GM23338 (cell line): ENCODE results near the gene FTCDNL1. TPM values are rescaled to one million over a fixed set of nuclear protein-coding genes. Genes with fewer than 3 reads are reported as not detected.

Experiments
- ATAC-seq: fragments of 200-7000 bp; cut with Tn5 transposase; 3 replicates; pipeline ENCODE4 v1.9.1; 2020
- DNase-seq: peaks from one replicate; pipeline ENCODE4 v3.0.0-alpha.2; 2015; ENCODE audit warnings: low spot score
- H2AFZ ChIP-seq: fragments of 200-600 bp; sonication (generic); 2 replicates; pipeline ENCODE4 v1.8.0; 2016; ENCODE audit warnings: antibody characterized with exemption, mild to moderate bottlenecking, moderate library complexity
- H3F3A ChIP-seq: fragments of 200-600 bp; sonication (generic); replicated peaks from 2 replicates; pipeline ENCODE4 v1.8.0; 2017; ENCODE audit warnings: antibody characterized with exemption, mixed run types, low read depth
- H3K27ac ChIP-seq: fragments of 200-600 bp; sonication (generic); 2 replicates; pipeline ENCODE4 v1.6.1; 2016; ENCODE audit warnings: low read depth
- H3K27me3 ChIP-seq: fragments of 200-600 bp; sonication (generic); 2 replicates; pipeline ENCODE4 v1.8.0; 2016; ENCODE audit warnings: mild to moderate bottlenecking, mixed run types, moderate library complexity; ENCODE audit not compliant: insufficient read depth
- H3K36me3 ChIP-seq: fragments of 200-600 bp; sonication (generic); 2 replicates; pipeline ENCODE4 v1.8.0; 2016; ENCODE audit warnings: mild to moderate bottlenecking; ENCODE audit not compliant: insufficient read depth
- H3K4me1 ChIP-seq: fragments of 200-600 bp; sonication (generic); 2 replicates; pipeline ENCODE4 v1.8.0; 2016; ENCODE audit warnings: mild to moderate bottlenecking, moderate library complexity; ENCODE audit not compliant: insufficient read depth
- H3K4me2 ChIP-seq: fragments of 200-600 bp; sonication (generic); 2 replicates; pipeline ENCODE4 v1.7.1; 2017; ENCODE audit warnings: mixed run types
- H3K4me3 ChIP-seq: fragments of 200-600 bp; sonication (generic); 2 replicates; pipeline ENCODE4 v1.6.1; 2016; ENCODE audit warnings: mixed run types
- H3K79me2 ChIP-seq: fragments of 200-600 bp; sonication (generic); replicated peaks from 2 replicates; pipeline ENCODE4 v1.8.0; 2017; ENCODE audit warnings: mild to moderate bottlenecking; ENCODE audit not compliant: insufficient read depth
- H3K9me2 ChIP-seq: fragments of 200-600 bp; sonication (generic); 2 replicates; pipeline ENCODE4 v1.8.0; 2017; ENCODE audit not compliant: insufficient read depth
- H4K20me1 ChIP-seq: fragments of 200-600 bp; sonication (generic); replicated peaks from 2 replicates; pipeline ENCODE4 v1.8.0; 2017; ENCODE audit warnings: mild to moderate bottlenecking; ENCODE audit not compliant: insufficient read depth
- H3K27ac Mint-ChIP-seq: 2 replicates; pipeline ENCODE4 v1.8.0; 2020; ENCODE audit warnings: inconsistent platforms, mild to moderate bottlenecking, moderate library complexity, mixed read lengths
- H3K27me3 Mint-ChIP-seq: 3 replicates; pipeline ENCODE4 v1.8.0; 2022; ENCODE audit warnings: low read depth, mild to moderate bottlenecking, moderate library complexity, mixed read lengths, inconsistent platforms; ENCODE audit not compliant: insufficient read depth, poor library complexity
- H3K36me3 Mint-ChIP-seq: 3 replicates; pipeline ENCODE4 v1.8.0; 2021; ENCODE audit warnings: low read depth, mild to moderate bottlenecking, inconsistent platforms, moderate library complexity, mixed read lengths
- H3K4me1 Mint-ChIP-seq: 3 replicates; pipeline ENCODE4 v1.8.0; 2020; ENCODE audit warnings: mild to moderate bottlenecking, inconsistent platforms, mixed read lengths
- H3K4me3 Mint-ChIP-seq: 3 replicates; pipeline ENCODE4 v1.8.0; 2021; ENCODE audit warnings: moderate library complexity, mild to moderate bottlenecking, inconsistent platforms, mixed read lengths
- H3K9me3 Mint-ChIP-seq: 3 replicates; pipeline ENCODE4 v1.8.0; 2020; ENCODE audit warnings: moderate library complexity, mild to moderate bottlenecking, inconsistent platforms, mixed read lengths
- CREB1 ChIP-seq: fragments of 250-450 bp; sonication (Bioruptor Pico); IDR thresholded peaks from 2 replicates; pipeline ENCODE4 v1.5.0; 2020; ENCODE audit warnings: low read depth, mild to moderate bottlenecking, moderate library complexity
- EZH2 ChIP-seq: fragments of 200-600 bp; sonication (generic); IDR thresholded peaks from one replicate; pipeline ENCODE4 v1.8.0; 2017; ENCODE audit warnings: antibody characterized with exemption, mild to moderate bottlenecking, low read depth; ENCODE audit not compliant: unreplicated experiment
- EZH2phosphoT487 ChIP-seq: fragments of 200-600 bp; sonication (generic); IDR thresholded peaks from one replicate; pipeline ENCODE4 v1.8.1; 2018; ENCODE audit warnings: antibody characterized with exemption; ENCODE audit not compliant: unreplicated experiment
- JUNB ChIP-seq: IDR thresholded peaks from one replicate; pipeline ENCODE4 v1.6.1; 2016; ENCODE audit warnings: antibody characterized with exemption; ENCODE audit not compliant: unreplicated experiment
- NANOG ChIP-seq: IDR thresholded peaks from 2 replicates; pipeline ENCODE4 v1.6.1; 2016; ENCODE audit warnings: antibody characterized with exemption, borderline replicate concordance
- POLR2AphosphoS5 ChIP-seq: IDR thresholded peaks from 2 replicates; pipeline ENCODE4 v1.6.1; 2016; ENCODE audit warnings: antibody characterized with exemption, low read depth
- STAT1 ChIP-seq: IDR thresholded peaks from one replicate; pipeline ENCODE4 v1.6.1; 2016; ENCODE audit warnings: antibody characterized with exemption; ENCODE audit not compliant: unreplicated experiment
- ZNF114 ChIP-seq: fragments of 250-450 bp; sonication (Bioruptor Pico); IDR thresholded peaks from 2 replicates; pipeline ENCODE4 v1.5.0; 2020; ENCODE audit warnings: mild to moderate bottlenecking, moderate library complexity
- ZNF331 ChIP-seq: fragments of 250-450 bp; sonication (Bioruptor Pico); IDR thresholded peaks from 2 replicates; pipeline ENCODE4 v1.5.0; 2020; ENCODE audit warnings: low read depth, mild to moderate bottlenecking, moderate library complexity
- polyA plus RNA-seq: library from polyadenylated mRNA; unstranded; fragments of >200 nt; fragmentation: Nextera tagmentation; extraction: Ambion mirVana; gene quantifications from 2 replicates; pipeline ENCODE4 v1.2.1, GENCODE V29; 2016
- total RNA-seq: library from RNA; depleted of rRNA; stranded (reverse); fragments of >200 nt; shearing (Covaris generic); gene quantifications from 2 replicates; pipeline ENCODE4 v1.2.3, GENCODE V29; 2014
- TF ChIP-seq, protein P1 (sequence below): IDR thresholded peaks from 2 replicates; pipeline ENCODE4 v1.6.1; 2016; ENCODE audit warnings: antibody characterized with exemption
- TF ChIP-seq, protein P2 (sequence below), 2 experiments: fragments of 200-600 bp in 1 of 2; sonication (generic) in 1 of 2; conservative IDR thresholded peaks; 2 replicates each; pipeline versions ENCODE4 v1.5.1 to v1.6.1; 2016 to 2017; ENCODE audit warnings: antibody characterized with exemption in 2 of 2, low read depth in 2 of 2, mild to moderate bottlenecking in 2 of 2, moderate library complexity in 1 of 2
- TF ChIP-seq, protein P3 (sequence below): IDR thresholded peaks from one replicate; pipeline ENCODE4 v1.6.1; 2018; ENCODE audit warnings: antibody characterized with exemption; ENCODE audit not compliant: unreplicated experiment

Gene FTCDNL1
- total and polyA plus RNA-seq, 2 experiments from 2014 or later = 1.7 to 2.0 TPM

DNA sequence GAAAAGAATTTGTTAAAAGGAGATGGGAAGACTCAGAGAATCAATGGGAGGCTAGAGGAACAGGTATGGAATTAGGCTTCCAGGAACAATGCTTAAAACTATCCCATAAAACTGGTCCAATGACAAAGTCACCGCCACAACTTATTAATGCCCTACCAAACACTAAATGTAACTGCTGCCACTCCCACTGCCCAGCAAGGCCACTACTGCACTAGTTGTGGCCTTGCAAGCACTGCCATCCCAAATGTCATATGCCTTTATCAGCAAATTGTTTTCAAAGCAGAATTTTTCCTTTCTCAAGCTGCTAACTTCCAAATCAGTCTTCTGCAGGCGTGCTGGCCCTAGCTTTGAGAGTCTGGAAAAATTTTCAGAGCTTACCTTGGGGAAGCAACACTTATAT, 45.6 kb upstream of the FTCDNL1 start (continued):
- TF ChIP-seq STAT1 (no peak), EZH2phosphoT487 (no peak), JUNB (no peak), EZH2 (no peak), ZNF114 (CRISPR knock-in tag) (no peak), POLR2AphosphoS5 (no peak)
- TF ChIP-seq, protein P1, sequence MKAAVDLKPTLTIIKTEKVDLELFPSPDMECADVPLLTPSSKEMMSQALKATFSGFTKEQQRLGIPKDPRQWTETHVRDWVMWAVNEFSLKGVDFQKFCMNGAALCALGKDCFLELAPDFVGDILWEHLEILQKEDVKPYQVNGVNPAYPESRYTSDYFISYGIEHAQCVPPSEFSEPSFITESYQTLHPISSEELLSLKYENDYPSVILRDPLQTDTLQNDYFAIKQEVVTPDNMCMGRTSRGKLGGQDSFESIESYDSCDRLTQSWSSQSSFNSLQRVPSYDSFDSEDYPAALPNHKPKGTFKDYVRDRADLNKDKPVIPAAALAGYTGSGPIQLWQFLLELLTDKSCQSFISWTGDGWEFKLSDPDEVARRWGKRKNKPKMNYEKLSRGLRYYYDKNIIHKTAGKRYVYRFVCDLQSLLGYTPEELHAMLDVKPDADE = no peak
- TF ChIP-seq, protein P2, sequence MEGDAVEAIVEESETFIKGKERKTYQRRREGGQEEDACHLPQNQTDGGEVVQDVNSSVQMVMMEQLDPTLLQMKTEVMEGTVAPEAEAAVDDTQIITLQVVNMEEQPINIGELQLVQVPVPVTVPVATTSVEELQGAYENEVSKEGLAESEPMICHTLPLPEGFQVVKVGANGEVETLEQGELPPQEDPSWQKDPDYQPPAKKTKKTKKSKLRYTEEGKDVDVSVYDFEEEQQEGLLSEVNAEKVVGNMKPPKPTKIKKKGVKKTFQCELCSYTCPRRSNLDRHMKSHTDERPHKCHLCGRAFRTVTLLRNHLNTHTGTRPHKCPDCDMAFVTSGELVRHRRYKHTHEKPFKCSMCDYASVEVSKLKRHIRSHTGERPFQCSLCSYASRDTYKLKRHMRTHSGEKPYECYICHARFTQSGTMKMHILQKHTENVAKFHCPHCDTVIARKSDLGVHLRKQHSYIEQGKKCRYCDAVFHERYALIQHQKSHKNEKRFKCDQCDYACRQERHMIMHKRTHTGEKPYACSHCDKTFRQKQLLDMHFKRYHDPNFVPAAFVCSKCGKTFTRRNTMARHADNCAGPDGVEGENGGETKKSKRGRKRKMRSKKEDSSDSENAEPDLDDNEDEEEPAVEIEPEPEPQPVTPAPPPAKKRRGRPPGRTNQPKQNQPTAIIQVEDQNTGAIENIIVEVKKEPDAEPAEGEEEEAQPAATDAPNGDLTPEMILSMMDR (conservative IDR thresholded peaks at IDR 0.05; ENCODE audit: low read depth in 2 of 2) = no peak

DNA sequence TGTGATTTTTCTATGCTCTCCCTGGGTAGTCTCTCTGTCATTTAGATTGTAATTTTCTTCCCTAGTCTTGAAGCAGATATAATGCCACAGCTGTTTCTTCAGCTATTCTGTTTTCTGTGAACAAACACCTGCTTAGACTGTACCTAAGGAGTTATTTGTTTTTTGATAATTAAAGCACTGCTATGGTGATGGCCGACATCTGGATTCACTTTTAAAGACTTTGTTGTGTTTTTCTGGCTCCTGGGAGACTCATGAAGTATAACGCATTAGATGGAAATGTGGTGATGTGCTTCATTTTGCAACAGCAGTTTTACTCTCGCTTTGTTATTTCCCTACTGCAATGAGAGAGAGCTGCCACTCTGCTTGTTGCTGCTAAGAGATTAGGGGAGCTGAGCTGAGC, 44.4 kb upstream of the FTCDNL1 start:
- Histone ChIP-seq H3K27me3 (no peaks in the 10 kb centered on the region), H3K36me3 (no peaks in the 10 kb centered on the region), H3K9me2 (no peaks in the 10 kb centered on the region), H3K4me3 (no peak overlapping the region), H3K4me2 (no peak overlapping the region), H3K79me2 (no peaks in the 10 kb centered on the region), H3K27ac (no peak overlapping the region), H3F3A (no peaks in the 10 kb centered on the region), H2AFZ (no peak overlapping the region; the same call in 1 of the 2 replicates), H4K20me1 (no peaks in the 10 kb centered on the region), H3K4me1 (no peaks in the 10 kb centered on the region)
- H3K4me1 Mint-ChIP-seq = no peaks in the 10 kb centered on the region
- H3K27me3 Mint-ChIP-seq = peaks cover 3% of the 10 kb centered on the region
- no peak for ATAC-seq
- DNase-seq = no peak
- H3K4me3 Mint-ChIP-seq = no peak overlapping the region
- H3K9me3 Mint-ChIP-seq = no peaks in the 10 kb centered on the region; the same call in 2 of the 3 replicates
- no peaks in the 10 kb centered on the region for H3K36me3 Mint-ChIP-seq
- H3K27ac Mint-ChIP-seq = no peak overlapping the region
- no peak for TF ChIP-seq STAT1
- TF ChIP-seq POLR2AphosphoS5 = no peak
- TF ChIP-seq EZH2 = no peak
- no peak for TF ChIP-seq JUNB
- TF ChIP-seq, protein P2 (conservative IDR thresholded peaks at IDR 0.05; ENCODE audit: low read depth in 2 of 2) = no peak
- TF ChIP-seq ZNF331 (CRISPR knock-in tag) = no peak
- TF ChIP-seq CREB1 = no peak
- TF ChIP-seq ZNF114 (CRISPR knock-in tag) = no peak
- TF ChIP-seq, protein P3, sequence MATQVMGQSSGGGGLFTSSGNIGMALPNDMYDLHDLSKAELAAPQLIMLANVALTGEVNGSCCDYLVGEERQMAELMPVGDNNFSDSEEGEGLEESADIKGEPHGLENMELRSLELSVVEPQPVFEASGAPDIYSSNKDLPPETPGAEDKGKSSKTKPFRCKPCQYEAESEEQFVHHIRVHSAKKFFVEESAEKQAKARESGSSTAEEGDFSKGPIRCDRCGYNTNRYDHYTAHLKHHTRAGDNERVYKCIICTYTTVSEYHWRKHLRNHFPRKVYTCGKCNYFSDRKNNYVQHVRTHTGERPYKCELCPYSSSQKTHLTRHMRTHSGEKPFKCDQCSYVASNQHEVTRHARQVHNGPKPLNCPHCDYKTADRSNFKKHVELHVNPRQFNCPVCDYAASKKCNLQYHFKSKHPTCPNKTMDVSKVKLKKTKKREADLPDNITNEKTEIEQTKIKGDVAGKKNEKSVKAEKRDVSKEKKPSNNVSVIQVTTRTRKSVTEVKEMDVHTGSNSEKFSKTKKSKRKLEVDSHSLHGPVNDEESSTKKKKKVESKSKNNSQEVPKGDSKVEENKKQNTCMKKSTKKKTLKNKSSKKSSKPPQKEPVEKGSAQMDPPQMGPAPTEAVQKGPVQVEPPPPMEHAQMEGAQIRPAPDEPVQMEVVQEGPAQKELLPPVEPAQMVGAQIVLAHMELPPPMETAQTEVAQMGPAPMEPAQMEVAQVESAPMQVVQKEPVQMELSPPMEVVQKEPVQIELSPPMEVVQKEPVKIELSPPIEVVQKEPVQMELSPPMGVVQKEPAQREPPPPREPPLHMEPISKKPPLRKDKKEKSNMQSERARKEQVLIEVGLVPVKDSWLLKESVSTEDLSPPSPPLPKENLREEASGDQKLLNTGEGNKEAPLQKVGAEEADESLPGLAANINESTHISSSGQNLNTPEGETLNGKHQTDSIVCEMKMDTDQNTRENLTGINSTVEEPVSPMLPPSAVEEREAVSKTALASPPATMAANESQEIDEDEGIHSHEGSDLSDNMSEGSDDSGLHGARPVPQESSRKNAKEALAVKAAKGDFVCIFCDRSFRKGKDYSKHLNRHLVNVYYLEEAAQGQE = no peak
- no peak for TF ChIP-seq EZH2phosphoT487
- no peak for TF ChIP-seq NANOG
- TF ChIP-seq, protein P1 = no peak
